CD4-positive, alpha-beta T cell treated with Interleukin-15 for 4 hours (primary cell): ENCODE results near the gene SLC25A19.
"Not testable (repeated sequence)": the region's sequence is repeated elsewhere in the genome, so short reads cannot be mapped to it uniquely, and the experiment has no call there.

Experiments
- DNase-seq: peaks from one replicate; pipeline ENCODE4 v3.0.0-alpha.2; 2020; ENCODE audit warnings: low spot score

Gene SLC25A19

DNA sequence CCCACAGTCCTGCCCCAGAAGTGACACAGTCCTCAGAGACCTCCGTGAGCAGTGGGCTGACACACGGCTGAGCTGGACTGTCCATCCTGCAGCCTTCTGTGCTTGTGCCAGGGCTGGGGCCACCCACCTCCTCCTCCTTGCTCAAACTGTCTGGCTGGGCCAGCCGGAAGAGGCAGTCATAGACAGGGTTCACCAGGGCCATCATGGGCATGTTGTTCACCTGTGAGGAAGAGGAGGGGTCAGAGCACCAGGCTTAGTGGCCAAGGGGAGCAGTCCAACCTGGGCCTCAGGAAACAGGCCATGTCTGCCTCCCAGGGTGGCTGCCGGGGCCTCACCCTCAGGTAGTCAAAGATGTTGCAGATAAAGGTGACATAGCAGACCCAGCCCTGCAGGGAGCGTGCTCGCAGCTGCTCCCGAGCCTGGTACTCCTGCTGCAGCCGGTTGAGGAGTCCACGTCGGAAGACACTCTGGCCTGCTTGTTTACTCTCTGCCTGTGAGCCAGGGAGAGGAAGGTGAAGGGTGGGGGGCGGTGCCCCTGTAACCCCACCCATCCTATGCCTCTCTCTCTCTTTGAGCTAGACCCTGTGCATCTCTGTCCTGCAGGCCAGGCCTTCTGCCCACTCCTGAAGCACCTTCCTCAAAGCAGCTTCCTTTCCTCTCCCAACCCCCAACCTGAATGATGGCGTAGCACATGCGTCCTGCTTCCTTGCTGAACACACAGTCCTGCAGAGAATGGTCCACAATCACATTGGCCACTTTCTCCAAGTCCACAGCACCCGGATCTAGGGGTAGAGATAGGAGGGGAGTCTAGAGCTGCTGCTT is 21.6 kb downstream of the SLC25A19 start:
- no peak for DNase-seq

DNA sequence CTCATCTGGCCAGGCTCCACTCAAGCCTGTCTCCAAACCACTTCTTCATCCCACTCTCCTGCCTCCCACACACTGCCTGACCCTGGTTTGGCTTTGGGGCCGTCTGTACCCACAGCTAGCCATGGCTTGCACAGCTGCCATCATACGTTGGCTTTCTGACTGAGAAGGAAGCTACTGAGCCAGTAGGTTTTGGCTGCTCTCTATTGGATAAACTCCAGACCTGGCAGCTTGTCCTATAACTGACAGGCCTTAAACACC is 22.2 kb downstream of the SLC25A19 start:
- no peak for DNase-seq

DNA sequence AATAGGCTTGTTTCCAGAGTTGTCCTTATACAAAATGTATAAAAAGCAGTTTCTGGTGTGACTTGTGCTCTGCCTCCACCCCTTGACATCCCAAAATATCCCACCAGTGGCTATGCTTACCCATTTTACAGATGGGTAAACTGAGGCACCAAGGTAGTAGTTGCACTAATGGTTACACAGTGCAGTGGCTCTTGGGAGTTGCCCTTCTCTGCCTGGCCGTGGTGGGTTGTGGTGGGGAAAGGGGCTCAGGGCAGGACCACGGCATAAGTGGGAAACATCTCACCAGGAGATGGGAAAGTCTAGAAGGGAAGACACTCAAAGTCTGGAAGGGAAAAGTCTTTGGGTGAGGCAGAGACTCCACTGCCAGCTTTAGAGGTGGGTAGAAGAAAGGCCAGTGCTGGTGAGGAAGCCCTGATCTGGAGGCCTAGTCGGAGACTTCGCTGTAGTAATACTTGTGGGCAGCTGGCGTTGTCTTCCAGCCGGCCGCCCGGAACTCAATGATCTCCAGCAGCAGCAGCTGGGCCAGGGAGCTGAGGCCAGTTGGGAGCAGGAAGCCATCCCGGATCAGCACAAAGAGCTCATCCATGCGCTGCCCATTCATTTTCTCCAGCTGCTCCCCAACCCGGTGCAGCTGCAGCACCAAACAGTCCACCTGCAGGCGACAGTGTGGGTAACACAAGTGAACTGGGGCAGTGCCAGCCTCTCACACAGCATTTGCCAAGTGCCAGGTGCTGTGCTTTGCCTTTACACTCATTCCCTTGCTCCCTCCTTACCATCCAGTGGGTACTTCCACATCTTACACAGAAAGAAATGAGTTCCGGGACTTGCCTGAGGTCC is 22.7 kb downstream of the SLC25A19 start:
- no peak for DNase-seq

DNA sequence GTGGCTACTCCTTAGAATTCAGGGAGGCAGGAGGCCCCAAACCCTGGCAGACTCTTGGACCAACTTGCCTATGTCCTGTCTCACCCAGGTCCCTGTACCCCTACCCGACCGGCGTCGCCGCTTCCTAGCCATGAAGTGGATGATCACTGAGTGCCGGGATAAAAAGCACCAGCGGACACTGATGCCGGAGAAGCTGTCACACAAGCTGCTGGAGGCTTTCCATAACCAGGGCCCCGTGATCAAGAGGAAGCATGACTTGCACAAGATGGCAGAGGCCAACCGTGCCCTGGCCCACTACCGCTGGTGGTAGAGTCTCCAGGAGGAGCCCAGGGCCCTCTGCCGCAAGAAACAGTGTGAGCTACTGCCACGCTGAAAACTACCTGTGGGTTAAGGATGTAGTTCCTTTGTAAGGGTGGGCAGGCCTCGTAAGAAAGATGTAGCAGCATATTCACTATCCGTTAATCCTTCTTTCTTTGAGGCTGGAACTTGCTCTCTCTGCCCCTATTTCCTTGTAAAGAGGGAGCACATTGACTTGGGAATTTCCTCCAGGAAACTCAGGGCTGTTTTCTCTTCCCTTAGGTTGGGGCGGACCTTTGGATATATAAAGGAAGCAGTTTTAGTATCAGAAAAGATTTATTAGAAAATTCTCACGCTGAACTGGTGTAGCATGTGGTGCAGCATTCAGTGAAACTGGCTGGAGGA is 23.5 kb downstream of the SLC25A19 start:
- no peak for DNase-seq

DNA sequence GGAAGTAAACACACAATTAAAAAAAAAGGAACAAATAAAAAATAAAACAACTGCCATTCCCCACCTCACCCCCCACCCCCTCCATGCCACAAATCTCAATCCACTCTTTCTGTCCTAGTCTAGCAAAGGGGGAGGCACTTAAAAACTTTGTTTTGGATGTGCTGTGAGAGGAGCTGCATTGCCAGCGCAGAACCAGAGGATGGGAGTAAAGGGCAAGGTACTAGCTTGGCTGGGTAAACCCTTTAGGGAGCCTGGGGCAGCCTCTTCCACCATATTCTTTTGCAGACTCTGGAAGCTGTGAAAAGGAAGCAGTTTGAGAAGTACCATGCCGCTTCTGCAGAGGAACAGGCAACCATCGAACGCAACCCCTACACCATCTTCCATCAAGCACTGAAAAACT is 26.2 kb downstream of the SLC25A19 start:
- DNase-seq, result no peak

DNA sequence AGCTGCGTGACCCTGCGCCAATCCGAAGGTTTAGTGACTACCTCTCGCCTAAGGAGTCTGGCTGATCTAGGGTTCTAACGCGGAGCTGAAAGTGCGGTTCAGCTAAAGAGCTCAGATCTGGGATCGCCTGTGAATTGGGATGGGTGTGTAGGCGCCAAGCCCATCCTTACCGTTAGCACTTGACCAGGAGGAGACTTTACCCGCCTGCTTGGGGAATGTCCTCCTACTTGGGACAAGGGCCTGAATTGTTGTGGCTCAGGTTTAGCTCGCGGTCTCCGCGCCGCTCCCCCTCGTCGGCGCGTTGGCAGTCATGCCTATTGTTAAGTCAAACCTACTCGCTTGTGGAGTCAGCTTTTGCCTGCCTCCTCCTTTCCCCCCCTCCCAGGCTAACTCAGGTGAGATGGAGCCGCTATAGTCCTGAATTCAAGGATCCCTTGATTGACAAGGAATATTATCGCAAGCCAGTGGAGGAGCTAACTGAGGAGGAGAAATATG is 27.1 kb downstream of the SLC25A19 start:
- DNase-seq, result no peak

DNA sequence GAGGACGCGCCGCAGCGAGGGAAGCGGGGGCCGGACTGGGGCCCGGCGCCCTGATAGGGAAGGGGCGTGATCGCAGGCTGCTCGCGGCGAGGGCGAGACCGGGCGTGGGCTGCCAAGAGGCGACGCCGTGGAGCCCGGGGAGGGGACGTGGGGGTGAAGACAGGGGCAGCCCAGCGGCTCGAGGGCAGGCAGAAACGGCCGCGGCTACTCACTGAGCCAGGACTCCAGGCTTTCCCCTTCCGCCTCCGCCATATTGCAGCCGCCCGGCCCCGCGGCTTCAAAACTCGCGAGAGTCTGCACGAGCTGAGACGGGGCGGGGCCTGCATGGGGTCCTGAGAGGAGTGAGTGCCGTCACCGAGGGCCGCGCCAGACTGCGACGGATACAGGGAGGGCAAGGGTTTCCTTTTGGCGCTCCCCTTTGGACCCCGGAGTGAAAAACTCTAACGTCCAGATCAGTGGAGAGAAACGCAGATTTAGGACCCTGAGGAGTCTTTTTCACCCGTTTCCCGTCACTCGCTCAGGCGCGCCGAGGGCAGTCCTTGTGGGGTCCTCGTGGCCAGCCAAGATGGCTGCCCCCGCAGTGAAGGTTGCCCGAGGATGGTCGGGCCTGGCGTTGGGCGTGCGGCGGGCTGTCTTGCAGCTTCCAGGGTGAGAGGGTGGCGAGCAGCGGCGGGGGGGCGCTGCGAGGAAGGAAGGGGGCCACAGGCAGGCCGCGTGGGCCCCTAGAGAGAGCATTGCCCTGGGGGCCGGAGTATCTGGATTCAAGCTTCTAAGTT is 27.7 kb downstream of the SLC25A19 start, which contains the start of the genes GGA3 and MRPS7:
GGA3 (minus strand) TSS at position 271 of the 776 bp plus-strand sequence; CDS start at position 252, 19 bp downstream.
MRPS7 (plus strand) TSS at position 544 of the 776 bp plus-strand sequence; CDS start at position 566, 22 bp downstream.
- peak; percentile 95 for DNase-seq

DNA sequence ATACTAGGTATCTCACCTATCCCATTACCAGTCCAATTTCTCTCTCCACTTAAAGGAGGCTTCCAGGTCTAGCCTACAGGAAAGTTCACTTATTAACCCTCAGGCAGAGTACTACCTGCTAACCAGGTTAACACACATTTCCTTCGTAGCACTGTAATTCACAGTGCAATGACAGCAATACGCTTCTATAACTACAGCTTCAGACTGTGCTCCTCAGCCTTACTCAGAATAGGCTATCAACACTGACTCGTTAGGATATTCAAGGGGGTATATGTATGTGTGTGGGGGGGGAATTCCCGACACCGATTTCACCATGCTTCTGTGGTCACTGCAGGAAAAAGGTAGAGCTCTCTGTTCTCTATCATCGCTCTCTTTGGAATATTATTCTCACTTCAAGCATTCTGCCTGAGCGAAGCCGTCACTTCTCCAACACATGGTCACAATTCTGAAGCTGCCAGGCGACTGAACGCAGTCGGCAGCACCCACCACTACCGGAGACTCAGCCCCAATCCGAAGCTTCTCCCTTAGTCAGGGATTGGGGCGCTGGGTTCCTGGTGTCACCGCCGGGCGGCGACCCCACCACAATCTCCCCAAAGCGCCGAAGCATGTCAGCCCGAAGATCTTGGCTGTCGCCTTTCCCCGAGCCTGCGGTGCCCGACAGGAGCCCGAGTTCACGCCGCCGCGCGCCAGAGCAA is 28.4 kb downstream of the SLC25A19 start:
- peak; percentile 53 for DNase-seq

DNA sequence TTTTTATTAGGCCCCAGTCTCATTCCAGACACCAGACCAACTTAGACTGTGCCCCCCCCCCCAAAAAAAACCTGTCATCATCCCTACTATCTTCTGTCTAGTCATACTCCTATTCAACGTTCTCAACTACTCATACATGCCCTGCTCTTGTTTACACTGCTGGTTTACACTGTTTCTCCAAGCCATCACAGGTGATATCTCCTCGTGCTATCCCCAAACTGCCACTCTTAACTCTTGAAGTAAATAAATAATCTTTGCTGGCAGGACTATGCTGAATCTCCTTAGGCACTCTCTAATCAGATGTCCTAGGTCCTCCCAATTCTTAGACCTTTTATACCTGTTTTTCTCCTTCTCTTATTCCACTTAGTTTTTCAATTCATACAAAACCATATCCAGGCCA is 32.0 kb downstream of the SLC25A19 start:
- not testable (repeated sequence) for DNase-seq

DNA sequence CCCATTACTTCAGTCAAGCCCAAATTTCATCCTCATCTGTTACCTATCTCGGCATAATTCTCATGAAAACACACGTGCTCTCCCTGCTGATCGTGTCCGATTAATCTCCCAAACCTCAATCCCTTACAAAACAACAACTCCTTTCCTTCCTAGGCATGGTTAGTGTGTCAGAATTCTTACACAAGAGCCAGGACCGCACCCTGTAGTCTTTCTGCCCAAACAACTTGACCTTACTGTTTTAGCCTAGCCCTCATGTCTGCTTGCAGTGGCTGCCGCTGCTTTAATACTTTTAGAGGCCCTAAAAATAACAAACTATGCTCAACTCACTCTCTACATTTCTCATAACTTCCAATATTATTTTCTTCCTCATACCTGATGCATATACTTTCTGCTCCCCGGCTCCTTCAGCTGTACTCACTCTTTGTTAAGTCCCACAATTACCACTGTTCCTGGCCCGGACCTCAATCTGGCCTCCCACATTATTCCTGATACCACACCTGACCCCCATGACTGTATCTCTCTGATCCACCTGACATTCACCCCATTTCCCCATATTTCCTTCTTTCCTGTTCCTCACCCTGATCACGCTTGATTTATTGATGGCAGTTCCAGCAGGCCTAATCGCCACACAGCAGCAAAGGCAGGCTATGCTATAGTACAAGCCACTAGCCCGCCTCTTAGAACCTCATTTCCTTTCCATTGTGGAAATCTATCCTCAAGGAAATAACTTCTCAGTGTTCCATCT is 33.1 kb downstream of the SLC25A19 start:
- DNase-seq, result not testable (repeated sequence)

DNA sequence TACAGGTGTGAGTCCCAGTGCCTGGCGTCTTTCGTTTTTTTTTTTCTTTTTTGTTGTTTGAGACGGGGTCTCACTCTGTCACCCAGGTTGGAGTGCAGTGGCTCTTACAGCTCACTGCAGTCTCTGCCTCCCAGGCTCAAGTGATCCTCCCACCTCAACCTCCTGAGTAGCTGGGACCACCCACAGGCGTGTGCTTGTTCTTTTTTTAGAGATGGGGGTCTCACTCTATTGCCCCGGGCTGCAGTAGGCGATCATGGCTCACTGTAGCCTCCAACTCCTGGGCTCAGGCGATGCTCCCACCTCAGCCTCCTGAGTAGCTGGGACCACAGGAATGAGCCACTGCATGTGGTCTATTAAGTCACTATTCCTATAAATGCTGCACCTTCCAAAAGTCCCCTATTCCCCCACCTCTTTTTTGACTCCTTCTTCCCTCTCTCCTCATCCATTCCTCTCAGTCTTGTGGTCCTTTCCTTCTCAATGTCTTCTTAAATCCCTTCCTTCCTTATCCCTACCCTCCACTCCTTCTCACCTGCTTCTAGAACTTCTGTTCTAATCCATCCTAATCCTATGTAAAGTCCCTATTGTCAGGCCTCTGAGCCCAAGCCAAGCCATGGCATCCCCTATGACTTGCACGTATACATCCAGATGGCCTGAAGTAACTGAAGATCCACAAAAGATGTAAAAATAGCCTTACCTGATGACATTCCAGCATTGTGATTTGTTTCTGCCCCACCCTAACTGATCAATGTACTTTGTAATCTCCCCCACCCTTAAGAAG is 37.0 kb downstream of the SLC25A19 start:
- no peak for DNase-seq

DNA sequence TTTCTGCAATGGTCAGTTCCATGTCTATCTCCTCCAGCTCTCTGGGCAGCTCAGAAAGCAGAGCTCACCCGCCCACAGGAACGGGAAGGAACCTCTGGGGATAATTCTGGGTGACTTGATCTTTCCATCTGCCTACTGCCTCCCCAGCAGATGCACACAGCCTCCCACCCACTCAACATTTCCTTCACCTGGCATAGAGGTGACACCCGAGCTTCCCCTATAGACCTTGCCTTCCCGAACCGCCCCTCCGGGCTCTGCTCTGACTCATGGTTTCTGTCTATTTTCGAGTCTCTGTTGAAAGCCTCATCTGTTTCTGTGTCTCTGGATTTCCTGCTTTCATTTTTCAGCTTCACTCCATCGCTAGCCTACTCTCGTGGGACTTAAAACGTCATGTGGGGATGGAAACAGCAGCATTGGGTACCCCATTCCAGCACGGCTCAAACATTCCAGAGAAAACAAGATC is 39.2 kb downstream of the SLC25A19 start:
- peak; percentile 69 for DNase-seq

DNA sequence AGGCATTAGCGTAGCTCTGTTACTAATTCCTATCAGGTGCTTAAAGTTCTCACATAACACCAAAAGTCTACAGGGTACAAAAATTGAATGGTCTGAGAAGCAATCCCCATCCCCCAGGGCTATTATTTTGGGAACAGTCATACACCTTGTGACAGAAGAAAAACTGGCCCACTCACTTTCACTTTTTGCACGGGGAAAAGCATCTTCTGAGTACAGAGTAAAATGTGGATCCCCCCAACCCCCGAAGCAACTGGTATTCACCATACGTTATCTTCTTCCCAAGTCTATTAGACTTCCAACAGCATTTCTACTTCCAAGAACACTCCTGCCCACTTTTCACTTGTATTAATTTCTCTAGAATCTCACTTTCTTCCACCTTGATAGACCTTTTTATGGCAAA is 39.7 kb downstream of the SLC25A19 start:
- DNase-seq, result no peak

DNA sequence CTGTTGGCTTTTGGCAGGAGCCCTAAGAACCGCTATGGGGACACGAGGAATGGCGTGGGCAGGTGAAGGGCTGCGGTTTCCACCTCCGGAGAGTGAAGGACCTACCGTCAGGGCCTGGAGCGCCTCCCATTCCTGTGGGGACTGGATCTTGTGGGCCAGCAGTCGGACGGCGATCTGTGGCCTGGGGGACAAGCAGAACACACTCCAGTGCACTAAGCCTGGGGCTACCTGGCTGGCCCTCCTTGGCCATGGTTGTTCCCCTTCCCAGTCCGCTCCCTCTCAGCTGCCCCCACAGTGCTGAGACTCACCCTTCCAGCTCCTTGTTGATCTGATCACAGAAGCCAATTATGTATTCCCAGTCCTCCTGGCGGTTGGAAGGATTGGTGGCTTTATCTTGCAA is 42.8 kb downstream of the SLC25A19 start:
- no peak for DNase-seq

DNA sequence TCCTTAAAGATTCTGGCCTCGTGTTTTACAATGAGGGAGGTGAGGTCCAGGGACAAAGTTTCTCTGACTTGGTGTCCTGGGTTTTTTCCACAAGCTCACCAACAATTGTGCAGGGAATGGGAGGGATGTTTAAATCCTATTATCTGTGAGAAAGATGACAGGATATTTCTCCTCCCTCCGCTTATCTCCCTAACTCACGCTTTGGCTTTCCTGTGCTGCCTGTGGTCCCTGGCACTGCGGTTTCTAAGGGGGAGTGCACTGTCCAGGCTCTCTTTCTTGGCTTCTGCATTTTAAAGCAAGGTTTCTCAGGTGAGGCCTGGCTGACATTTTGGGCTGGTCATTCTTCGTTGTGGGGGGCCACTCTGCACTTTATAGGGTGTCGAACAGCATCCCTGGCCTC is 44.2 kb downstream of the SLC25A19 start:
- DNase-seq, result no peak

DNA sequence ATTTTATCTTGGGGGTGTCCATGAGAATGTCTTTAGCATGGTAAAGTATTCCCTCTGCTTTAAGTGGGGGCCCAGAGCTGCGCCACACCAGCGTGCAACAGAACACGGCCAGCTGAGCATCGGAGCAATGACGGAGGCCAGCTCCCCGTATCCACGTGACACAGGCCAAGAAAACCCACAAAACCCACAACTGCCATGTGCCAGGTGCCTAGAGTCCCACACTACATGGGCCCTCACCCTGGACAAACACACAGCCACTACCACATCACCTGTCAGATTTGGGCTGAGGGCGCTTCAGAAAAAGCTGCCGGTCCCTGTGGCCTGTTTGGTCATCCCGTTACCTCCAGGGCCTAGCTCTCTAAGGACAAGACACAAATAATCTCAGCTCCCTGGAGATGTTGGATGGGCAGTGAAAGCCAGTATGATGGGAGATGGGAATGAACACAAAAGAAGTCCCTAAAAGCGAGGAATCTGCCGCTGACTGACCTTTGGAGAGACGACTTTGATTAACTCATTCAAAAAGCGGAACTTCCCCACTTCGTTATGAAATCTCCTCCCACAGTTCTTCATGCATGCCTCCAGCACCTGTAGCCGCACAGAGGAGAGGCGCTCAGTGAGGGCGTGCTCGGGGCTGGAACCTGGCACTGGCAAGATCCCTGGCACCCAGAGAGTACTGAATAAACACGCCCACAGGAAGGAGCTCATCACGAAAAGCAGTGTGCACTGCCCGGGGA is 44.9 kb downstream of the SLC25A19 start:
- DNase-seq, result no peak

DNA sequence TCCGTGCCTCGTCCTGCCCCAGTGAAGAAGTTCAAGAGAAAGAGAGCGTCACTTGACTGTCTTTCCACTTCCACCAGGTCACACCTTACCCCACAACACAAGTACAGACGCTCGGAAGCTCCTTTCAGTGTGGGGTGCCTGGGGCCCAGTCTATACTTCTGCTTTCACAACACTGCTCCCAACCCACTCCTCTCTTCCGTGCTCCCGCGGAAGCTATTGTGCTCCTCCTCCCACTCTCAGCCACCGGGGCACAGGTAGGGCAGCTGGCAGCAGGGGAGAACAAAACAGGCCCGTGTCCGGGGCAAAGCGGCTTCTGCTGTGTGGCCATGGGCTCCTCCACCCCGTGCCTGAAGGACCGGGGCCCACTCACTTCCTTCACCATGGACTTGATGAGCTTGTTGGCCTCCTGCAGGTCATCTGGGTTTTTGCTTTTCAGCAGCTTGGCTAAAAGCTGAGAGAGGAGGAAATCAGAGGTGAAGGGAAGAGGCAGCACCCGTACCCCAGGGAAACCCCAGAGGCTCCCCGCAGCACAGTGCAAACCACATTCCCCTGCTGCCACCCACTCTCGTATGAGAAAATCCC is 46.7 kb downstream of the SLC25A19 start:
- DNase-seq, result peak; percentile 41

DNA sequence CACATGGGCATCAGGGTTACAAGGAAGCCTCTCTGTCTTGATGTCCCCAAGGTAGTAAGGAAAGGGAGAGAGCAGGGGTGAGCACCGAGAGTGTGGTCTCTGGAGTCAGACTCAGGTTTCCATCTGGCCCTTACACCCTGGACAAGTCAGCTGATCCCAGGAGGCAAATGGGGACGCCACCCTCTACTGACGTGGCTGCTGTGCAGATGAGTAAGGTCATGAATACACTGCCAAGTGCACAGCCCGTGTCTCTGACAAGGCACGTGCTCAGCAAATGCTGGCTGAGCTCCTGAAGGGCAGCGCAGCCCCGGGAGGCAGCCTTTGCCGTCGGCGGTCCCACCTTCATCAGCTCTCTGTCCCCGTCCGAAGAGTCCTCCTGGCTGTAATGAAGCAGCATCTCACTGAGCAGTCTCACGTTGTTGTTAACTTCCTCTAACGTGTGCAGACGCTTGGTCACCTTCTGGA is 47.2 kb downstream of the SLC25A19 start:
- peak; percentile 13 for DNase-seq
